HG03175 (cell line): ENCODE measurements around the gene TBX6.
"Not testable (repeated sequence)": the region's sequence is repeated elsewhere in the genome, so short reads cannot be mapped to it uniquely, and the experiment has no call there.

Source experiments
- ATAC-seq: cut with Tn5 transposase; IDR thresholded peaks from one replicate; pipeline ENCODE4 v1.9.1; 2021; ENCODE audit warnings: mild to moderate bottlenecking, moderate library complexity; ENCODE audit not compliant: unreplicated experiment

Gene TBX6

GRCh38 chr16:30066761-30067583, 24.8 kb downstream of the TBX6 start:
- ATAC-seq, result no peak

DNA sequence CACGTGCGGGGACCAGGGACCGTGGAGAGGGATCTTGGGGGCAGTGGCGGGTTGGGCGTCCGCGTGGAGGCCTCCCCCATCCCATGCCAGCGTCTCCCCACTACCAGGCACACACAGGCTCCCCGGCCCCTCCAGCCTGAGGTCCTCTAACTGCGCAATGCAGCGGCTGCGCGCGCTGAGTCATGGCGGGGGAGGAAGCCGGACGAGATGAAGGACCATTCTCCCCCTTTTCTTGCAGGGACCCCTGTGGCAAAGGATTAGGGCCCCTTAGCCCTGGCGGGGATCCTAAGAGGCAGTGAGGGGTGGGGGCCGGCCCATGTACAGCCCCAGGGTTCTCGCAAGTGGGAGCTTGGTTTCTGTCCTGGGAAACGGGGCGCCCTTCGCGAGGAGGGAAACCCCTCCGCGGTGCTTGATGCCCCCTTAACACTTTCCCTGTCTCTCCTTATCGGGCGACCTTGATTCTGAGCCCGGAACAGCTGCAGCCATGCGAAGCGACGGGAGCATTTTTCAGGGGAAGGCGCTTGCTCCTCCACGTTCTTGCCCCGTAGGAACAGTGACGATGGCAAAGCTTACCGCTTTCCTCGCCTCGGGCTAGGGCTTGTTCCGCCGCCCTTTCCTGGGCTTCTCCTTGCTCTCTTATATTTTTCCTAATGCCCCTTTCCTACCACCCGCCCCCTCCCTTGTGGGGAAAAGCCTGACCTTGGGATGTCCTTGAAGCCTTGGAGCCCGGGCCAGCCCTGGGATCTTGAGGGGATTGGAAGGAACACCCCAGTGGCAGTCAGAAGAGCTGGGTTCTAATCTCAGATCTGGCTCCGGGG, 25.6 kb downstream of the TBX6 start:
- peak; percentile 1 for ATAC-seq

DNA sequence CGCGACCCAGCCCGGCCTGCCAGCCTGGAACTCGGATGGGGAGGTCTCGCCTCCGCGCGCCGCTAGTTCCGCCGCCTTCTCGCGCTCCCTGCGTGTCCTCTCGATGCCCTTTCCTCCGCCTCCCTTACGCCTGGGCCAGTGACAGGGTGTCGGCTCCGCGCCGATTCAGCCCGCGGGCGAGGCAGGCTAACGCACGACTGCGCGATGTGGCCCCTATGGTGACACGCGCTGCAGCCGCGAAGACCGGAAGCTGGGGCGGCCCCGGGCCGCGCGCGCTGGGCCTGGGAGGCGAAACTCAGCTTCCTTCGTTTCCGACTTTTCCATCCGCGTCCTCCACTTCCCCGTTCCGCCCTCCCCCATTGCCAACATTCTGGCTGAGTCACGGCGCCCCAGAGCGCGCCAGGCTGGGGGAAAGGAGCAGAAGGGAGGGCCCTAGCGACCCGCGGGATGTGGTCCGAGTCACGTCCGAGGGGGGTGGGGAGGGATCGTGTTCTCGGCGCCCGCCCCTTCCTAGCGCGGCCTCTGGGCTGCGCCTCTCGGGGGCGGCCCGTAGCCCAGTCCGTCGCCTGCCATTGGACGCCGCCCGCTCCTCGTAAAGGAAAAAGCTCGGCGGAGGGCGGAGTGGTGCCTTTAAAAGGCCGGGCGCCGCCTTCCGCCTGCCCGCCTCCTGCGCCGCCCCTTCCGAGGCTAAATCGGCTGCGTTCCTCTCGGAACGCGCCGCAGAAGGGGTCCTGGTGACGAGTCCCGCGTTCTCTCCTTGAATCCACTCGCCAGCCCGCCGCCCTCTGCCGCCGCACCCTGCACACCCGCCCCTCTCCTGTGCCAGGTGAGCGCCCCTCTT, 26.4 kb downstream of the TBX6 start, which contains the start of gene ALDOA:
ALDOA (plus strand) TSS at position 659 of the 841 bp plus-strand sequence. CDS start 1,138 bp downstream, outside the sequence.
- ATAC-seq, result peak; percentile 81

GRCh38 chr16:30064729-30065101, 27.0 kb downstream of the TBX6 start:
- ATAC-seq, result no peak

GRCh38 chr16:30063893-30064728, 27.6 kb downstream of the TBX6 start:
- no peak for ATAC-seq

- ATAC-seq, result no peak
Measured at GRCh38 chr16:30063278-30063892, 28.3 kb downstream of the TBX6 start.

GRCh38 chr16:30060836-30061554, 30.7 kb downstream of the TBX6 start:
- no peak for ATAC-seq

GRCh38 chr16:30060346-30060745, 31.4 kb downstream of the TBX6 start:
- ATAC-seq, result no peak

DNA sequence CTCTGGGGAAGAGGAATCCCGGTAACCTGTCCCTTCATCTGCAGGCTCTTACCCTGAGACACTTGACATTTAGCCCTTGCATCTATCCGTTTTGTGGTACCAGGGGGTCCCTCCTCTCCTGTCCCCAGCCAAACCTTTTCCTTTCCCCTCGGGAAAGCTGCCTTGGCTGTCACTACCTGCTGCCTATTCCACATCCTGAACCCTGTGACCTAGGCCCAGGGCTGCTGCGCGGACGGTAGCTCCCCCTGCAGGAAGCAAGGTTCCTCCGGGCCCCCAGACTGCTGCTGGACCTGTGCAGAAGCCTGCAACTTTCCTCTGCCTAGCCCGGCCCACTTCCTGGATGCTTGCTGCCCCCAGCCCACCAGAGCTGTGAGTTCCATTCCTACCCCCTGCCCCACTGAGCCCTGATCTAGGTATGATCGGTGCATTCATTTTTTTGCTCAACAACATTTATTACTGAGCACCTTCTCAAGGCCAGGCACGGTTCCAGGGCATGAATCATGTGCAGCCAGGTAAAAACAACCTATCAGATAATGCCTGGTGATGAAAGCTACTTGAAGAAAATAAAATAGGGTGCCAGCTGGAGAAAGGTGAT, 36.7 kb downstream of the TBX6 start:
- ATAC-seq, result no peak

DNA sequence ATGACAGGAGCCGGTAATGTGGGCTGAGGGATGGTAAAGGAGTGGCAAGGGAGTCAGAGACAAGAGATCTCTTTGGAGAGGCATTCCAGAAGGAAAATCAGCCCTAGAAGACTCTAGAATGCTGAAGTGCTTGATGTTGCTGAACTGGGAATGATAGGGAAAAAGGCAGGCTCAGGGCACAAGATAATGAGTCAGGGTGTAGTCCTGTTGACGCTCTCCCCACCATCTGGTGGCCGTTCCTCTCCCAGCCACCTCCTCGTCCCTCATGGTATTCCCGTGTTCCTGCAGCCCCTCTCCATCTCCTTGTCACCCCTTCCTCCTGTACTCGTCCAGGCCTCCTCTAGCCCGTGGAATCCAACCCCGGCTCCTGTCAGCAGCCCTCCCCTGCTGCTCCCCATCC, 37.3 kb downstream of the TBX6 start:
- ATAC-seq, result no peak

- no peak for ATAC-seq
Measured at GRCh38 chr16:30053376-30054015, 38.2 kb downstream of the TBX6 start.

- ATAC-seq, result peak; percentile 74
Measured at GRCh38 chr16:30052671-30053372, 38.9 kb downstream of the TBX6 start.

GRCh38 chr16:30051518-30051917, 40.2 kb downstream of the TBX6 start:
- ATAC-seq, result no peak

- no peak for ATAC-seq
Measured at GRCh38 chr16:30049871-30050270, 41.9 kb downstream of the TBX6 start.

DNA sequence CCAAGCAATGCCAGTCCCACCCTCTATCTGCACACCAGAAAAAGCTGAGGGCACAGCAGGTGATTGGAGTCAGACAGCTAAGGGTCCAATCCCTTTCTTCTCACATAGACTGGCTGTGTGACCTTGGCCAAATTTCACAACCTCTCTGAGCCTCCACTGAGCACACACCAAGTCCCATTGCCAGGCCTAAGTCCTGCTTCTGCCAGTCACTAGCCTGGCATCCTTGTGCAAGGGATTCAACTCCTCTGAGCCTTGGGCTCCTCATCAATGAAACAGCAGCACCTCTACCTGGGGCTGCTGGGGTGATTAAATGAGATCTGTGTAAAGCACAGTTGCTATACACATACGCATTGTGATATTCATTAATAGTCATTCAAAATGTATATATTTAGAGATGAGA, 45.1 kb downstream of the TBX6 start:
- no peak for ATAC-seq

GRCh38 chr16:30046178-30046577, 45.5 kb downstream of the TBX6 start:
- ATAC-seq, result no peak

DNA sequence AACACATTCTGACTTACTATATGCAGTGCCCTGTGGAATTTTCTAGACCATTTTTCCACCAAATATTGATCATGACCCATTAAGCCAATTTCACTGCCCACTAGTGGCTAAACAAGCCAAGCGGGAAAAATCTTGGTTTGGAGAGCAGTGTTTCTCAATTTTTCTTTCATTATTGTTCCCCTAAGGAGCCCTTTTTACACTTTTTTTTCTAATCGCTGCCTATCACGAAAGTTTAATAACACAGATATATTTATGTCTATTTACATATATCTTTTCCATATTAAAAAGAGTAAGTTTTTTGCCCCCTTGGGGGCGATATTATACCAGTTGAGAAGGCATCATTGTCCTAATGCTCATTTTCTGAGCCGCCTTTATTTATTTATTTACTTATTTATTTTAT, 49.9 kb downstream of the TBX6 start:
- ATAC-seq, result no peak

- not testable (repeated sequence) for ATAC-seq
Measured at GRCh38 chr16:30040690-30041089, 51.0 kb downstream of the TBX6 start.
